Endothelial cell of umbilical vein (primary cell): Measurements from ENCODE around the gene FBLN2. TPM values are rescaled to one million over a fixed set of nuclear protein-coding genes. Genes with fewer than 3 reads are reported as not detected.

Experiments
- BruUV-seq: library from RNA; stranded (reverse); fragments of 400-500 nt; replicated peaks from 2 replicates; lab custom pipeline; 2021; lab: Mats Ljungman, UMichigan
- CTCF ChIA-PET: fragments of 300-600, 350-600 bp; sonication (Branson Sonifier 250); formaldehyde crosslinking; loops from one replicate; lab custom pipeline; 2021; ENCODE audit warnings: antibody characterized with exemption, inconsistent platforms; lab: Charles Lee
- POLR2A ChIA-PET: fragments of 300-600, 350-600 bp; sonication (Branson Sonifier 250); formaldehyde crosslinking; loops from one replicate; lab custom pipeline; 2021; ENCODE audit warnings: antibody characterized with exemption, inconsistent platforms; lab: Charles Lee
- DNase-seq: peaks from one replicate; pipeline ENCODE4 v3.0.0-alpha.2; 2011; ENCODE audit warnings: low read depth, low spot score
- FAIRE-seq: peaks from 2 replicates; lab custom pipeline; 2011; peaks lifted over from hg19 to GRCh38; lab: Jason Lieb, UNC
- H2AFZ ChIP-seq: 2 replicates; pipeline ENCODE4 v1.6.0; 2012; ENCODE audit warnings: low read depth, low read length, control low read depth, inconsistent platforms
- H3K27ac ChIP-seq: 2 replicates; pipeline ENCODE4 v1.5.1; 2011; ENCODE audit warnings: low read depth, mild to moderate bottlenecking, control low read depth, low read length, moderate library complexity; ENCODE audit not compliant: insufficient read depth
- H3K27me3 ChIP-seq, 2 experiments: 2 replicates each; pipeline versions ENCODE4 v1.6.0 to v1.6.1; 2011; ENCODE audit warnings: low read length in 2 of 2, mixed read lengths in 1 of 2; ENCODE audit not compliant: control insufficient read depth in 2 of 2, insufficient read depth in 2 of 2
- H3K36me3 ChIP-seq, 2 experiments: 2 replicates in 1 of 2; 3 replicates in 1 of 2; pipeline ENCODE4 v1.5.1; 2011; ENCODE audit warnings: low read length in 2 of 2, mild to moderate bottlenecking in 1 of 2, moderate library complexity in 1 of 2; ENCODE audit not compliant: control insufficient read depth in 2 of 2, insufficient read depth in 2 of 2; ENCODE audit errors: extremely low read depth in 1 of 2
- H3K4me1 ChIP-seq: 3 replicates; pipeline ENCODE4 v1.5.1; 2011; ENCODE audit warnings: mild to moderate bottlenecking, low read length; ENCODE audit not compliant: control insufficient read depth, insufficient read depth; ENCODE audit errors: extremely low read depth
- H3K4me2 ChIP-seq: 2 replicates; pipeline ENCODE4 v1.6.1; 2011; ENCODE audit warnings: low read length, control low read depth, mixed read lengths; ENCODE audit not compliant: insufficient read depth
- H3K4me3 ChIP-seq, 3 experiments: fragments of 200-600 bp in 1 of 3; sonication (generic), shearing (Covaris generic) in 1 of 3; replicated peaks in 1 of 3; 2 replicates each; pipeline ENCODE4 v1.5.1; 2011 to 2016; ENCODE audit warnings: control low read depth in 3 of 3, low read length in 3 of 3, mild to moderate bottlenecking in 2 of 3, inconsistent platforms in 1 of 3, low read depth in 1 of 3, moderate library complexity in 1 of 3; ENCODE audit not compliant: insufficient read depth in 1 of 3
- H3K79me2 ChIP-seq: 2 replicates; pipeline ENCODE4 v1.6.0; 2012; ENCODE audit warnings: low read length, inconsistent platforms; ENCODE audit not compliant: control insufficient read depth, insufficient read depth
- H3K9ac ChIP-seq: replicated peaks from 2 replicates; pipeline ENCODE3; 2011; ENCODE audit warnings: low read length, control low read depth; ENCODE audit not compliant: insufficient read depth; ENCODE audit errors: extremely low read depth
- H3K9me1 ChIP-seq: replicated peaks from 3 replicates; pipeline ENCODE4 v1.6.0; 2011; ENCODE audit warnings: mild to moderate bottlenecking, low read length; ENCODE audit not compliant: control insufficient read depth, insufficient read depth; ENCODE audit errors: extremely low read depth
- H3K9me3 ChIP-seq: replicated peaks from 2 replicates; pipeline ENCODE4 v1.5.1; 2012; ENCODE audit warnings: low read length, inconsistent platforms; ENCODE audit not compliant: control insufficient read depth, insufficient read depth
- H4K20me1 ChIP-seq: replicated peaks from 2 replicates; pipeline ENCODE3; 2011; ENCODE audit warnings: mild to moderate bottlenecking, low read length; ENCODE audit not compliant: control insufficient read depth, insufficient read depth; ENCODE audit errors: extremely low read depth
- CTCF ChIP-seq, 2 donors: IDR thresholded peaks; 1 replicate in 1 of 2; 2 replicates in 1 of 2; pipeline ENCODE4 v1.5.1; 2011; ENCODE audit warnings: low read length in 2 of 2, mild to moderate bottlenecking in 2 of 2, moderate library complexity in 2 of 2, control low read depth in 1 of 2, inconsistent platforms in 1 of 2, low read depth in 1 of 2; ENCODE audit not compliant: insufficient read depth in 1 of 2; ENCODE audit errors: extremely low read depth in 1 of 2
- EZH2 ChIP-seq: IDR thresholded peaks from 2 replicates; pipeline ENCODE4 v1.6.1; 2012; ENCODE audit warnings: borderline replicate concordance, low read depth, mild to moderate bottlenecking, moderate library complexity, low read length, inconsistent platforms; ENCODE audit not compliant: severe bottlenecking
- FOS ChIP-seq: IDR thresholded peaks from 2 replicates; pipeline ENCODE4 v1.6.1; 2011; ENCODE audit warnings: mild to moderate bottlenecking, low read length, moderate library complexity, borderline replicate concordance; ENCODE audit not compliant: insufficient read depth
- GATA2 ChIP-seq: IDR thresholded peaks from 2 replicates; pipeline ENCODE4 v1.7.0; 2011; ENCODE audit warnings: low read depth, mild to moderate bottlenecking, moderate library complexity, mixed read lengths, low read length; ENCODE audit not compliant: insufficient read length, insufficient read depth
- JUN ChIP-seq: IDR thresholded peaks from 2 replicates; pipeline ENCODE4 v1.6.1; 2011; ENCODE audit warnings: borderline replicate concordance, low read depth; ENCODE audit not compliant: insufficient read length, insufficient read depth
- MYC ChIP-seq: IDR thresholded peaks from one replicate; pipeline ENCODE4 v1.6.1; 2011; ENCODE audit warnings: mild to moderate bottlenecking, low read depth, low read length
- POLR2A ChIP-seq: IDR thresholded peaks from 2 replicates; pipeline ENCODE4 v1.6.1; 2012; ENCODE audit warnings: low read depth, mild to moderate bottlenecking, control low read depth, low read length
- dilution Hi-C: fragments of 300-500 bp; cut with MboI; formaldehyde crosslinking; loops from one replicate; pipeline ENCODE4 v1.15.0; 2019; ENCODE audit warnings: low sequenced_read_pairs; ENCODE audit not compliant: extremely low pct_ligation_motif_present
- intact Hi-C: fragments of 100-400 bp; cut with micrococcal nuclease; formaldehyde crosslinking; loops from one replicate; pipeline ENCODE4 v1.10.0; 2022
- polyA plus RNA-seq, 4 experiments: library from polyadenylated mRNA; depleted of rRNA in 3 of 4; stranded (reverse) in 3 of 4; unstranded in 1 of 4; fragments of >200 nt; gene quantifications; 2 replicates each; pipeline versions ENCODE4 v1.2.1 to v1.2.3, GENCODE V29; 2011 to 2012; ENCODE audit warnings: missing spikeins in 1 of 4
- total RNA-seq: library from RNA; stranded (reverse); gene quantifications from 2 replicates; pipeline ENCODE4 v1.2.3, GENCODE V29; 2021

Gene FBLN2
- total and polyA plus RNA-seq, 2 donors (not counting 3 experiments of a cell fraction or from before 2014, with no cell fraction given), result 1.4 to 1.9 TPM

DNA sequence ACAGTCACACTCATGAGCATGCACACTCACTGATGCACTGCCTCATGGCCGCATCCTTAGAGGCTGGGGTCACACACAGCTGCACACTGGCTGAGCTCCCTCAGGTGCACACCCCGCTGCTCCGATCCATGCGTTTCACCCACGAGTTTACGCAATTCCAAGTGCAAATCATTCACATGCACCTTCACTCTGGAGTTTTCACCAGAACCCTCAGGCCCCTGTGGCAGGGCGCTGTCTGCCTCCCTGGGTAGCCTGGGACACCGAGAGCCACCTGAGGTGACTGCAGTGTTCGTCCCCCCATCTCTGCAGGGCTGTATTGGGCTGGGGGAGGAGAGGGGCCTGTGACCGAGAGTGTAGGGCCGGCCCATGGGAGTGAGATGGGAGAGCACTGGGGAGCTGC lies 134.8 kb downstream of the FBLN2 start:
- Histone ChIP-seq H3K4me1 (no peaks in the 10 kb centered on the region), H3K4me2 (no peak overlapping the region), H2AFZ (no peak overlapping the region), H3K9me1 (no peaks in the 10 kb centered on the region), H3K27me3 (no peaks in the 10 kb centered on the region), H4K20me1 (no peaks in the 10 kb centered on the region), H3K9ac (no peak overlapping the region), H3K79me2 (no peaks in the 10 kb centered on the region), H3K4me3 (no peak overlapping the region), H3K27ac (no peak overlapping the region), H3K36me3 (no peaks in the 10 kb centered on the region), H3K9me3 (no peaks in the 10 kb centered on the region)
- DNase-seq (no peak), FAIRE-seq (no peak)
- CTCF ChIA-PET, result no interaction called here
- BruUV-seq, result no TSS peak
- POLR2A ChIA-PET, result no interaction called here
- dilution Hi-C loops (no loop called here), intact Hi-C loops (no loop called here)
- TF ChIP-seq EZH2, result no peak
- no peak for TF ChIP-seq CTCF (IDR thresholded peaks at IDR 0.05; ENCODE audit: extremely low read depth in 1 of 2, insufficient read depth in 1 of 2, low read depth in 1 of 2, low read length in 2 of 2)
- TF ChIP-seq GATA2, result no peak
- no peak for TF ChIP-seq POLR2A
- TF ChIP-seq FOS, result no peak
- no peak for TF ChIP-seq JUN
- TF ChIP-seq MYC, result no peak
